GM19328 (cell line): ENCODE results near the gene TGFBR3.

Experiments
- ATAC-seq: cut with Tn5 transposase; IDR thresholded peaks from one replicate; pipeline ENCODE4 v1.9.1; 2021; ENCODE audit warnings: mild to moderate bottlenecking, moderate library complexity; ENCODE audit not compliant: unreplicated experiment

The TGFBR3 gene

GRCh38 chr1:91783423-91784170, 102.4 kb downstream of the TGFBR3 start:
- no peak for ATAC-seq

- no peak for ATAC-seq
These were observed 103.9 kb downstream of the TGFBR3 start for GRCh38 chr1:91781901-91782622.

GRCh38 chr1:91781371-91781825, 104.6 kb downstream of the TGFBR3 start:
- no peak for ATAC-seq

GRCh38 chr1:91779548-91780021, 106.4 kb downstream of the TGFBR3 start:
- ATAC-seq = no peak

- ATAC-seq = no peak
These were observed 107.0 kb downstream of the TGFBR3 start for GRCh38 chr1:91778964-91779363.

- no peak for ATAC-seq
These were observed 108.2 kb downstream of the TGFBR3 start for GRCh38 chr1:91777630-91778300.

- ATAC-seq = no peak
These were observed 108.8 kb downstream of the TGFBR3 start for GRCh38 chr1:91777196-91777595.

- ATAC-seq = no peak
These were observed 109.7 kb downstream of the TGFBR3 start for GRCh38 chr1:91776068-91776794.

GRCh38 chr1:91775227-91775626, 110.7 kb downstream of the TGFBR3 start:
- no peak for ATAC-seq

- no peak for ATAC-seq
These were observed 111.3 kb downstream of the TGFBR3 start for GRCh38 chr1:91774520-91775203.

- ATAC-seq = no peak
These were observed 114.2 kb downstream of the TGFBR3 start for GRCh38 chr1:91771717-91772116.

GRCh38 chr1:91770667-91771268, 115.2 kb downstream of the TGFBR3 start:
- ATAC-seq = no peak

GRCh38 chr1:91769742-91770141, 116.2 kb downstream of the TGFBR3 start:
- ATAC-seq = no peak

- no peak for ATAC-seq
These were observed 116.9 kb downstream of the TGFBR3 start for GRCh38 chr1:91768786-91769725.

- no peak for ATAC-seq
These were observed 117.8 kb downstream of the TGFBR3 start for GRCh38 chr1:91768120-91768519.

GRCh38 chr1:91766883-91767282, 119.1 kb downstream of the TGFBR3 start:
- no peak for ATAC-seq

- ATAC-seq = no peak
These were observed 120.0 kb downstream of the TGFBR3 start for GRCh38 chr1:91765880-91766443.

- ATAC-seq = no peak
These were observed 120.7 kb downstream of the TGFBR3 start for GRCh38 chr1:91765293-91765692.
